HL-60 (cell line): Measurements from ENCODE around the gene TM6SF1.

ENCODE experiments used
- DNase-seq, 2 experiments: peaks; one replicate each; pipeline ENCODE4 v3.0.0-alpha.2; 2010 to 2020; ENCODE audit warnings: low read depth in 1 of 2, low spot score in 1 of 2
- H3K27ac ChIP-seq: fragments of 250-450 bp; sonication (Bioruptor Pico); replicated peaks from 2 replicates; pipeline ENCODE4 v1.5.1; 2020; ENCODE audit warnings: mild to moderate bottlenecking, moderate library complexity
- H3K27me3 ChIP-seq: fragments of 250-450 bp; sonication (Bioruptor Pico); 2 replicates; pipeline ENCODE4 v1.5.1; 2021; ENCODE audit warnings: mild to moderate bottlenecking, moderate library complexity; ENCODE audit not compliant: insufficient read depth, poor library complexity, severe bottlenecking
- H3K4me3 ChIP-seq: replicated peaks from 2 replicates; pipeline ENCODE4 v1.5.1; 2011; ENCODE audit warnings: mild to moderate bottlenecking, control low read depth, low read length; ENCODE audit not compliant: insufficient read depth
- CTCF ChIP-seq: IDR thresholded peaks from one replicate; pipeline ENCODE4 v1.5.1; 2011; ENCODE audit warnings: low read length, control low read depth, inconsistent platforms; ENCODE audit not compliant: insufficient read depth
- GABPA ChIP-seq: IDR thresholded peaks from 2 replicates; pipeline ENCODE4 v1.6.1; 2012; ENCODE audit warnings: low read depth
- POLR2AphosphoS5 ChIP-seq: IDR thresholded peaks from 2 replicates; pipeline ENCODE4 v1.6.1; 2012; ENCODE audit warnings: low read depth
- REST ChIP-seq: IDR thresholded peaks from 2 replicates; pipeline ENCODE4 v1.6.1; 2012; ENCODE audit warnings: low read depth; ENCODE audit not compliant: insufficient replicate concordance
- SPI1 ChIP-seq: IDR thresholded peaks from 2 replicates; pipeline ENCODE4 v1.6.1; 2012; ENCODE audit warnings: low read depth, mild to moderate bottlenecking, borderline replicate concordance

Gene TM6SF1

GRCh38 chr15:83118968-83119367 is 11.5 kb downstream of the TM6SF1 start:
- no peak for DNase-seq
- TF ChIP-seq POLR2AphosphoS5 (no peak), GABPA (no peak), CTCF (no peak), SPI1 (no peak), REST (no peak)
- Histone ChIP-seq H3K4me3 (no peak overlapping the region), H3K27ac (no peak overlapping the region), H3K27me3 (no peaks in the 10 kb centered on the region)

- no peak overlapping the region for H3K4me3 ChIP-seq
- no peak for DNase-seq
- TF ChIP-seq GABPA (no peak), POLR2AphosphoS5 (no peak), SPI1 (no peak), CTCF (no peak), REST (no peak)
- no peak overlapping the region for H3K27ac ChIP-seq
- H3K27me3 ChIP-seq, result no peaks in the 10 kb centered on the region
Measured at GRCh38 chr15:83119968-83120581, 12.6 kb downstream of the TM6SF1 start.

GRCh38 chr15:83123529-83123928 is 16.1 kb downstream of the TM6SF1 start:
- no peak overlapping the region for H3K4me3 ChIP-seq
- TF ChIP-seq REST (no peak), SPI1 (no peak), POLR2AphosphoS5 (no peak), CTCF (no peak), GABPA (no peak)
- DNase-seq, result no peak

More at GRCh38 chr15:83123529-83123928, 16.1 kb downstream of the TM6SF1 start:
- no peak overlapping the region for H3K27ac ChIP-seq
- no peaks in the 10 kb centered on the region for H3K27me3 ChIP-seq
